Erythroblast (primary cell): Measurements from ENCODE around the gene SRRM4.

Source experiments
- GATA1 ChIP-seq: IDR thresholded peaks from 2 replicates; pipeline ENCODE4 v1.6.1; 2011; ENCODE audit warnings: low read depth, mild to moderate bottlenecking, control low read depth, low read length, moderate library complexity
- POLR2A ChIP-seq: IDR thresholded peaks from 2 replicates; pipeline ENCODE4 v1.6.1; 2011; ENCODE audit warnings: mild to moderate bottlenecking, low read length

DNA sequence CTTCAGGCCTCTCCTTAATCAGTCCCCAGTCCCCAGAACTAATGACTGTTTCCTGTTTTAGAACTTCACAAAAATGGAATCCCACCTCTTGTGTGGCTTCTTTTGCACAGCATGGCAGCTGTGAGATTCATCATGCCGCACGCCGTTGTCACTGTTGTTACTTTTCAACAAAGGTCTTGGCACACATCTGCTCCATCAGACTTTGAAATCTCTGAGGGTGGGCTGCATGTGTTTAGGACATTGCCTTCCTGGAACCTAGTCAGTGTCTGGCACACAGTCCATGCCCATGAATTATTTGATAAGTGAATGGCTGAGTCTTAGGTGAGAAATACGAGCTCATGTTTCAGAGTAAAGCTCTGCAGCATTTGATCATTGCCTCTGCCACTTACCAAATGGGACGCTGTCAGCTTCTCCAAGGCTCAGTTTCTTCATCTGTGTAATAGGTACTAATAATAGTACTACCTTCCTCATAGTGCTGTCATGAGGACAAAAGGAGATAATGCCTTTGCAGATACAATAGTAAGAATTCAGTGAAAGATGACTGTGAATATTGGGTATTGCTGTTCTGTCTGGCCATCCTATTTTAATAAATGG lies 90.4 kb downstream of the SRRM4 start:
- TF ChIP-seq POLR2A (no peak), GATA1 (no peak)
